ENCODE data around the gene COPE.
A peak's percentile ranks its signal among the peaks of the same experiment; 100 is the strongest.
"Not testable (repeated sequence)": the region's sequence is repeated elsewhere in the genome, so short reads cannot be mapped to it uniquely, and the experiment has no call there.

COPE gene

DNA sequence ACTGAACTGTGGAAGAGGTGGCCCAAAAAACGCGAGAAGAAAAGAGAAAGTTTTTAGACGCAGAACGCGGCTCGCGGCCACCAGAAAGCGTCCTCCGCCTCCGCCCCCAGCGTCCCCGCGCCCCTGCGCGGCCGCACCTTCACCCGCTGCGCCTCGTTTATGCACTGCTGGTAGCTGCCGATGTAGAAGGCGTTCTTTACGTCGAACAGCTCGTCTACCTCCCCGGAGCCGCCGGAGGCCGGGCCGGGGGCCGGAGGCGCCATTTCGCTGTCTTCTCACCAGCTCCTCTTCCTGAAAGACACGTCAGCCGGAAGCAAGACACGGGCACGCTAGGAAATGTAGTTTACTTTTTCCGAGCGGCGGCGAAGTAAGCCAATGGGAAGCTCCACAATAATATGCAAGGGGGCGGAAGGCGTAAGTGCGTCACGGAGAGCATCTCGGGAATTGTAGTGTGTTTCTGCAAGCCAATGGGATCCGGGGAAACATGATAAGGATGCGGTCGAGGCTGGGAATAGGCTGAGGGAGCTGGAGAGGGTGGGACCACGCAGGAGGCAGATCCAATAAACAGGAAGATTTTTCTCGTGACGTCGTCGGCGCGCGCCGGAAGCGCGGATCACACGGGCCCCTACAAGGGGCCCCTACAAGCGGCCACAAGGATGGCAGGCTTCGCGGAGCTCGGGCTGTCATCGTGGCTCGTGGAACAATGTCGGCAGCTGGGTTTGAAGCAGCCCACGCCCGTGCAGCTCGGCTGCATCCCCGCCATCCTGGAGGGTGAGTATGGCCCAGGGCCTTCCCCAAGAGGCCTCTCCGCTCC lies at the start of gene COPE, which contains the start of gene DDX49:
COPE (minus strand) TSS at position 302 of the 814 bp plus-strand sequence; CDS start at position 263, 39 bp downstream.
DDX49 (plus strand) TSS at position 630 of the 814 bp plus-strand sequence; CDS start at position 657, 27 bp downstream.
- Mint-ChIP-seq H3K27me3 (no peaks in the 10 kb centered on the region), H3K36me3 (peaks cover 6% of the 10 kb centered on the region), H3K4me3 (peak within 1 kb of the TSS; percentile 97), H3K27ac (peak within 1 kb of the TSS; percentile 97), H3K4me1 (peaks cover 50% of the 10 kb centered on the region), H3K9me3 (no peaks in the 10 kb centered on the region)

DNA sequence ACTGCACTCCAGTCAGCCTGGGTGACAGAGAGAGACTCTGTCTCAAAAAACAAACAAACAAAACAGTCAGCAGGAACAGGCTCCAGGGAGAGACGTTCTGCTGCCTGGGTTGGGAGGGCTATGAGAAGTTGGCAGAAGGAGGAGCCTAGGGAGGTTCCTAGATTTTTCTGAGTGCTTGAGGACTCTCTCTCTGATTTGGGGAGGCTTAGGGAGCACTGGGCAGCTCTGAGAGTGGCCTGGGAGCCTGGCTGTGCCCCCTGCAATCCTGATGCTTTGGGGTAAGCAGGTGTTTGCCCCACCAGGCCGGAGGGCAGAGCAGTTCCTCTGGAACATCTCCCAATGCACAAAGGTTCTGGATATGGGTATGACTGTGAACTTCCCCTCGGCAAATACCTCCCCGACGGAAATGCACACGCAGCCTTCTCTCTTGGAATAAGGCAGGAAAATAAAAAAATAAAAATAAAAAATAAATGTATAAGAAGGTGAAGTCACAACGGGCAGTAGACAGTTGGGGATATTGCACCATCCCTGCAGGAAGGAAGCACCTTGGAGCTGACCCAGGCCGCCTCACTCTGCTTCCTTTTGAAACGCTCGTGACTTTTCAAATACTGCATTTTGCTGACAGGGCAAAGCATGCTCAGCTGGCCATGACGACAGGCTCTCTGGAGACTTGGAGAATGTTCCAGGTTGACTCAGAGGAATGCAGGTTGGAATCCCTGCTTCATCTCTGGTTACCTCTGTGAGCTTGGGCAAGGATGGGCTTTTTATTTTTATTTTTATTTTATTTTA lies 48.4 kb upstream of the COPE start:
- Mint-ChIP-seq H3K4me1 (no peaks in the 10 kb centered on the region), H3K9me3 (no peaks in the 10 kb centered on the region), H3K27ac (no peak overlapping the region), H3K4me3 (no peak overlapping the region), H3K27me3 (no peaks in the 10 kb centered on the region), H3K36me3 (no peaks in the 10 kb centered on the region)

DNA sequence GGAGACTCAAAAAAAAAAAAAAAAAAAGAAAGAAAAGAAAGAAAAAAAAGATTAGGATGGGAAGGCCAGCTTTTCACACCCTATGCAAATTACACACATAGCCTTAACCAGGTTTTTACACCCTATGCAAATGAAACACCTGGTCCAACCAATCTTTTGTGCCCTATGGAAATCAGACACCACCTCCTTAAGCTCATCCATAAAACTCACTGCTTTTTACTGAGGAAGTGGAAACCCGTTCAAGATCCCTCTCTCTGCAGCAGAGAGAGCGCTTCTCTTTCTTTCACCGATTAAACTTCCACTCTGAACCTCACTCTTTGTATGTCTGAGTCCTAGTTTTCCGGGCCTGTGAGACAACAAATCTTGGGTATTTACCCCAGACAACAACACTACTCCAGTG lies 47.1 kb upstream of the COPE start:
- no peaks in the 10 kb centered on the region for H3K9me3 Mint-ChIP-seq
- peaks cover 2% of the 10 kb centered on the region for H3K27me3 Mint-ChIP-seq
- no peaks in the 10 kb centered on the region for H3K36me3 Mint-ChIP-seq
- peaks cover 9% of the 10 kb centered on the region for H3K4me1 Mint-ChIP-seq
- no peak overlapping the region for H3K4me3 Mint-ChIP-seq
- H3K27ac Mint-ChIP-seq, result no peak overlapping the region

DNA sequence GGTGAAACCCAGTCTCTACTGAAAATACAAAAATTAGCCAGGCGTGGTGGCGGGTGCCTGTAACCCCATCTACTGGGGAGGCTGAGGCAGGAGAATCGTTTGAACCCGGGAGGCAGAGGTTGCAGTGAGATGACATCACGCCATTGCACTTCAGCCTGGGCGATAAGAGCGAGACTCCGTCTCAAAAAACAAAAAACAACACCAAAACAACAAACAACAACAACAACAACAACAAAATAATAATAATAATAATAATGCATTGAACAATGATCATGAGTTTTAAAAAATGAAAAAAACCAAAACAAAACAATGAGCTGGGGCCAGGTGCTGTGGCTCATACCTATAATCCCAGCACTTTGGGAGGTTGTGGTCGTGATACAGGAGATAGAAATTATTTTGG lies 44.9 kb upstream of the COPE start:
- Mint-ChIP-seq H3K27ac (no peak overlapping the region), H3K36me3 (no peaks in the 10 kb centered on the region), H3K4me1 (peaks cover 10% of the 10 kb centered on the region), H3K4me3 (no peak overlapping the region), H3K27me3 (peaks cover 2% of the 10 kb centered on the region), H3K9me3 (no peaks in the 10 kb centered on the region)

DNA sequence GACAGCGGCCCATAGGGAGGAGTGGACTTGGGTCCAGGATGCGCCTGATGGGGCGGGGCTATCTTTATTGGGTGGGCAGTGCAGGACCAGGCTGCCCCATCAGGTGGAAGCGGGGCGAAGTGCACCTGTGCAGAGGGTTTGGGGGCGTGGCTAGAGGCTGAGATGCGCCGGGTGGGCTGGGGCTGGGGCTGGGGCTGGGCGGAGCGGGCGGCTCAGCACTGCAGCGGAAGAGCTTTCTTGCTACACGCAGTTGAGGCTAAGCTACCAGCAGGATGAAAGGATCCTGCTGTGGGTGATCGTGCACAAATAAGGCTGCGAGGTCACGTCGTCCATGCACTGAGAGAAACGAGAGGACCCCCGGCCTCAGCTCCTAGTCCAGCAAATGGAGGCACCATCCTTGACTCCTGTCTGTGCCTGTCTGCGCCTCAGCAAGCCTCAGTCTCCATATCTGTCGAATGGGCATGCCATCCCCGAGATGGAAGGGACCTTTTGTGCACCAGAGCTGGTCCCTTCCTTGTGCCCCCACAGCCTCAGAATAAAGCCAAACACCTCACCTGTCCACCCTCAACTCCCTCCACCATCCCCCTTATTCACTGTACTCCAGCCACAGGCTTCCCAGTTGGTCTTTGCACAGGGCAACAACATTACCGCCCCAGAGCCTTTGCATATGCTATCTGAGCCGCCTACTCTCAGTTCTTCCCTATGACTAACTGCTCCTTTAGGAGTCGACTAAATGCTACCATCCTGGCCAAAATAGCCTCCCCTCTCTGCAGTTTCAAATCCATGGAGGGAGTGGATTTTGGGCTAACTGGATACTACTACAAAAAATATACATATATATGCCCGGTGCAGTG lies 42.8 kb upstream of the COPE start:
- Mint-ChIP-seq H3K27ac (no peak overlapping the region), H3K9me3 (no peaks in the 10 kb centered on the region), H3K27me3 (peaks cover 2% of the 10 kb centered on the region), H3K4me3 (no peak overlapping the region), H3K4me1 (peaks cover 10% of the 10 kb centered on the region), H3K36me3 (no peaks in the 10 kb centered on the region)

DNA sequence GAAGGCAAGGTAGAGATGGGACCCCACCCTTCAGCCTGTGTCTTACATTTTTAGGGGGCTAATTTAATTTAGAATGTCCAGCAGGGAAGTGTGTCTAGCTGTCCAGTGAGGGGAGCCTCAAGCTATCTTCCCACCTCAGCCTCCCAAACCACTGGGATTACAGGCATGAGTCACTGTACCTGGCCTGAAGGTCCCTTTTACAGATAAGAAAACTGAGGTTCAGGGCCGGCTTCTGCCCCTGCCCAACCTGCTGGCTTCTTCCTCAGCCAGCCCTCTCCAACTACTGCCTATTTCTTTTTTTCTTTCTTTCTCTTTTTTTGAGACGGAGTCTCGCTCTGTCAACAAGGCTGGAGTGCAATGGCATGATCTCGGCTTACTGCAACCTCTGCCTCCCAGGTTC lies 41.2 kb upstream of the COPE start:
- H3K4me3 Mint-ChIP-seq, result no peak overlapping the region
- no peaks in the 10 kb centered on the region for H3K36me3 Mint-ChIP-seq
- H3K4me1 Mint-ChIP-seq, result peaks cover 10% of the 10 kb centered on the region
- H3K9me3 Mint-ChIP-seq, result no peaks in the 10 kb centered on the region
- H3K27ac Mint-ChIP-seq, result no peak overlapping the region
- H3K27me3 Mint-ChIP-seq, result peaks cover 2% of the 10 kb centered on the region

DNA sequence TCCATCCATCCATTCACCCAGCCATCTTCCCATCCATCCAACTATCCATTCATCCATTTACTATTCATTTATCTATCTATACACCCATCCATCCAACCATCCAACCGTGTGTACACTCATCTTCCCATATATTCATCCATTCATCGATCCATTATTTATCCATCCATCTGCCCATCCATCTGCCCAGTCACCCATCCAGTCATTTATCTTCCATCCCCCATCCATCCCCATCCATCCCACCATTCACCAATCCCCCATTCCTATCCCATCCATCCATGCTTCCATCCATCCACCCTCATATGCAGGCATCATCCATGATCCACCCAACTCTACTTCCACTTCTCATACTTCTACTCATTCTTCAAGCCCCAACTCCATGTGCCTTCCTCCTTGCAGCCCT lies 35.9 kb upstream of the COPE start:
- Mint-ChIP-seq H3K4me1 (no peaks in the 10 kb centered on the region), H3K27ac (no peak overlapping the region), H3K9me3 (no peaks in the 10 kb centered on the region), H3K27me3 (no peaks in the 10 kb centered on the region), H3K36me3 (no peaks in the 10 kb centered on the region), H3K4me3 (no peak overlapping the region)

DNA sequence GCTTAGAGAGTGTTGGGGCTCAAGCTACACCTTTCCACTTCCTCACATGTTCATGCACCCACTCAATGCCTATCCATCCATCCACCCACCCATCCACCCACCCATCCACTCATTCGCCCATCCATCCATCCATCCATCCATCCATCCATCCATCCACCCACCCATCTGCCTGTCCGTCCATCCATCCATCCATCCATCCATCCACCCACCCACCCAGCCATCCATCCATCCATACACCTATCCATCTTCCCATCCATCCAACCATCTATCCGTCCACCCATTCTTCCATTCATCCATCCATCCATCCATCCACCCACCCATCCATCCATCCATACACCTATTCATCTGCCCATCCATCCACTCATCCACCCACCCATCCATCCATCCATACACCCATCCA lies 34.9 kb upstream of the COPE start:
- Mint-ChIP-seq H3K4me3 (no peak overlapping the region), H3K27ac (no peak overlapping the region), H3K36me3 (no peaks in the 10 kb centered on the region), H3K4me1 (no peaks in the 10 kb centered on the region), H3K9me3 (no peaks in the 10 kb centered on the region), H3K27me3 (no peaks in the 10 kb centered on the region)

DNA sequence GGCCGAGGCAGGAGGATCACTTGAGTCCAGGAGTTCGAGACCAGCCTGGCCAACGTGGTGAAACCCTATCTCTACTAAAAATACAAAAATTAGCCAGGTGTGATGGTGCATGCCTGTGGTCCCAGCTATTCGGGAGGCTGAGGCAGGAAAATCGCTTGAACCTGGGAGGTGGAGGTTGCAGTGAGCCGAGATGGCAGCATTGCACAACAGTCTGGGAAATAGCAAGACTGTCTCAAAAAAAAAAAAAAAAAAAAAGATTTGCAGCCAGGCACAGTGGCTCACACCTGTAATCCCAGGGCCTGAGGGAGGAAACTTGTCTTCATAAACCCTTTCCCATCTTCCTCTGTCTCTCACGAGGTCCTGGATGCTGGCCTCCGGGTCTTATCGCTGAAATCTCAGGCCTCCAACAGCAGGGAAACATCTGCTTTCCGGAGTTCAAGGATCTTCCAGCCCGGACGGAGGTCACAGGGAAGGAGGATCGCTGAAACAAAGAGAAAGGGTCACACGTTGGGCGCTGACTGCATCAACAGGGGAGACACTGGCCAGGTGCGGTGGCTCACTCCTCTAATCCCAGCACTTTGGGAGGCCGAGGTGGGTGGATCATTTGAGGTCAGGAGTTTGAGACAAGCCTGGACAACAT lies 33.3 kb upstream of the COPE start:
- not testable (repeated sequence) for H3K4me1 Mint-ChIP-seq, H3K27me3 Mint-ChIP-seq, H3K27ac Mint-ChIP-seq, H3K9me3 Mint-ChIP-seq, H3K4me3 Mint-ChIP-seq, H3K36me3 Mint-ChIP-seq

DNA sequence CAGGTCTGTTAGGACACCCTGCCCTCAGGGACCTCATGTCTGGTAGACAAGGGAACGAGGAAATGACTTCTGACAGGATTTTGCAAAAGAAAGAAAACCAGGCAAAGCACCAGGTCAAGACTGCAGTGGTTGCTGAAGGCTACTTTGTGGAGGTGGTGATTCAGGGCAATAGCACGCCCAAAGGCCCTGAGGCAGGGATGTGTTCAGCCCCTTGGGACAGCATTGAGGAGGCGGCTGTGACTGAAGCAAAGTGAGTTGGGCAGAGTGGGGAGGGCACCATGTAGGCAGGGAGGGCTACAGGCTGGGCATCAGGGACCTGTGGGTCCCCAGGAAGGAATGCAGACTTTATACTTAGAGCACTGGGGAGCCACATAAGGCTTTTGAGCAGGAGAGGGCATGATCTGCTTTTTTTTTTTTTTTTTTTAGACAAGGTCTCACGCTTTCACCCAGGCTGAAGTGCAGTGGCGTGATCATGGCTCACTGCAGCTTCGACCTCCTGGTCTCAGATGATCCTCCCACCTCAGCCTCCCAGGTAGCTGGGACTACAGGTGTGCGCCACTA lies 32.6 kb upstream of the COPE start:
- Mint-ChIP-seq H3K36me3 (no peaks in the 10 kb centered on the region), H3K4me1 (no peaks in the 10 kb centered on the region), H3K9me3 (no peaks in the 10 kb centered on the region), H3K27ac (no peak overlapping the region), H3K4me3 (no peak overlapping the region), H3K27me3 (no peaks in the 10 kb centered on the region)

DNA sequence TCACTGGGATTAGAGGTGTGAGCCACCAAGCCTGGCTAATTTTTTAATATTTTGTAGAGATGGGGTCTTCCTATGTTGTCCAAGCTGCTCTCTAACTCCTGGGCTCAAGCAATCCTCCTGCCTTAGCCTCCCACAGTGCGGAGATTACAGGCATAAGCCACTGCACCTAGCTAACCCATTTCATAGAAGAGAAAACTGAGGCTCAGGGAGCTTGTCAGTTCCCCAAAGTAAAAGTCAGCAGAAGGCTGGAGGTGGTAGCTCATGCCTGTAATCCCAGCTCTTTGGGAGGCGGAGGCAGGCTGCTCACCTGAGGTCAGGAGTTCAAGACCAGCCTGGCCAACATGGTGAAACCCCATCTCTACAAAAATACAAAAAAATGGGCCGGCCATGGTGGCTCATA lies 30.7 kb upstream of the COPE start:
- Mint-ChIP-seq H3K36me3 (no peaks in the 10 kb centered on the region), H3K27ac (no peak overlapping the region), H3K9me3 (no peaks in the 10 kb centered on the region), H3K4me3 (no peak overlapping the region), H3K4me1 (no peaks in the 10 kb centered on the region), H3K27me3 (no peaks in the 10 kb centered on the region)

DNA sequence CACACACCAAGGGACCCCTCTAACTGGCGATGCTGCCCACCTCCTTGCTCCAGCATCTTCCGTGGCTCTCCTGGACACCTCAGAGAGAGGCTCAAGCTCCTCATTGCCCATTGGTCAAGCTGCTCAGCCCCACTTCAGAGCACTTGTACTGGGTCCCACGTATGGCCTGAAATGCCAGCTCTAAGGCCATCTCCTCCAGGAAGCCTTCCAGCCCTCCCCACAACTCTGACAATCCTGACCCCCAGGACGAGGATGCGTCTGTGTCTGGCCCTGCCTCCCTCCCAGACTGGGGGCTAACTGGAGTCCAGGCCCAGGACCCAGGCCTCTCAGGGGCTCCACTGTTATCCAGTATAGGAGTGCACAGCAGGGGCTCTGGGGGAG lies 29.8 kb upstream of the COPE start:
- H3K27ac Mint-ChIP-seq, result no peak overlapping the region
- no peaks in the 10 kb centered on the region for H3K4me1 Mint-ChIP-seq
- no peaks in the 10 kb centered on the region for H3K27me3 Mint-ChIP-seq
- no peaks in the 10 kb centered on the region for H3K36me3 Mint-ChIP-seq
- no peak overlapping the region for H3K4me3 Mint-ChIP-seq
- no peaks in the 10 kb centered on the region for H3K9me3 Mint-ChIP-seq

DNA sequence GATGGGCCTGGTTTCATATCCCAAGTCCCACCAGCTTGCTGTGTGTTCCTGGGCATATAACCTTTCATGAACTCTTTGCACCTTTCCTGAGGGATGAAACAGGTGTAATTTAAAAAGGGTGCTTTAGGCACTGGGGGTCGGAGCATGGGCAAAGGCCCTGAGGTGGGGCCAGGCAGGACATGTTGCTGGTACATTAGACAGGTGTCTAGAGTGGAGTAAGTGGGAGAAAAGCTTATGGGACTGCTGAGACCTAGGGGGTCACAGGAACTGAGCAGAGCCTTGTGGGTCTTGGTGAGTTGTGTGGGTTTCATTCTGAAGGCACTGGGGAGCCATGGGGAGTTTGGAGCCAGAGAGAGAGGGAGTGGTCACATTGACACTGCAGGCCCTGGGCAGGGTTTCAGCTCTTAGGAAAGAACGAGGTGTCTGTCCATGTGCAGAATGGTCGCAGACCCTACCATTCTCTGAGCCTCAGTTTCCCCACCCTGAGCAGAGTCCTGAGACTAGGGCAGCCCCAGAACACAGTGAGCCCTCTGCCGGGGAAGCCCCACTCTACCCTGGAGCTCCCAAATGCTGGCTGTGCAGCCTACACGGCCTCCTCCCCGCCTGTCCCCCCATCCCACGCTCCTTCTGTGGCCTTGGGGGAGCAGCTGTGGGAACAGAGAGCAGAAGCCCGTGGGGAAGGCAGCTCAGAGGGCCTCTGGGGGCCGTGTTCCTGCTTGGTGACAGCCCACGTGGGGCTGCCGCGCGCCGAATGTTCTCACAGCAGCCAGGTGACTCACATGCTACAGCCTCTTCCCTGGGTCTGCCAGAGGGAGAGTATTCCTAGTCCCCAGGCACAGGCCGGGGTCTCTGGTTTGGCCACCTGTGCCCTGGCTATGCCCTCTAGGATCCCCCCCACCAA lies 29.1 kb upstream of the COPE start:
- Mint-ChIP-seq H3K27me3 (no peaks in the 10 kb centered on the region), H3K36me3 (no peaks in the 10 kb centered on the region), H3K4me1 (no peaks in the 10 kb centered on the region), H3K9me3 (no peaks in the 10 kb centered on the region), H3K4me3 (no peak overlapping the region), H3K27ac (no peak overlapping the region)

DNA sequence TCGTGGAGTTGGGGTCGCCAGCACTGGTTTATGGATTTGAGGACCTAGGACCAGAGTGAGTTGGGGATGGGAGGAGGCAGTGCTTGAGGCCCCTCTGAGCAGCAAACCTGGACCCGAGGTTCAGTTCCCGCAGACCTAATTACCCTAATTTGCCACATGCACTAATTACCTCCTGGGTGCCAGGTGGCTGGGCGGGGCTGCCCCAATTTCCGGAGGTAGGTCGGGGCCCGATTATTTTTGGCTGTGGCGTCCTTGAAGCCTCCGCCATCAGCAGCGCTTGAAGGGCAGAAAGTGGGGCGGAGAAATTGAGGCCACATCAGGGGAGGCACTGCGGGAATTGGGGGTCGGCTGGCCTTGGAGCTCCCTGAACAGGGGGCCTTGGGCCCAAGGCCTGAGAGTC lies 27.7 kb upstream of the COPE start:
- H3K4me3 Mint-ChIP-seq, result no peak overlapping the region
- no peaks in the 10 kb centered on the region for H3K4me1 Mint-ChIP-seq
- peaks cover 6% of the 10 kb centered on the region for H3K27me3 Mint-ChIP-seq
- H3K36me3 Mint-ChIP-seq, result no peaks in the 10 kb centered on the region
- no peaks in the 10 kb centered on the region for H3K9me3 Mint-ChIP-seq
- no peak overlapping the region for H3K27ac Mint-ChIP-seq
